ENCODE data around the gene NXN.
"Not testable (repeated sequence)": the region's sequence is repeated elsewhere in the genome, so short reads cannot be mapped to it uniquely, and the experiment has no call there.

NXN gene

DNA sequence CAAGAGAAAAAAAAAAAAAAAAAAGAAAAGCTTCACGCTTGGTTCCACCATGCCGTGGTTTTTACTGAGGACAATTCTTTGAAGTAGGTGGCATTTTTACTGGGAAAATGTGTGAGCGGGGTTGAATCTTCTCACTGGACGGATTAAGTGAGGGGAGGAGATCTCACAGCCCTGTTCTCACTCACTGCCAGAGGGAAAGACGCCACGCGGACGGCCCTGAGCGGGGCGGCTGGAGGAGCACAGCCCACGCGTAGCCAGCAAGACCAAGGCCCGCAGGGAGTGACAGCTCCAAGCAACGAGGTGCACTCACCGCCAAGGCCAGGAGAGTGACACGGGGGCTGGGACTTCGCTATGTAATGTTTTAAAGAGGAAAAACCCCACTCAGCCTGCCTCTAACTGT lies 154.4 kb downstream of the NXN start:
- DNase-seq (ENCODE audit: low read depth, low spot score), result no peak
- no peak overlapping the region for H3K4me3 ChIP-seq (ENCODE audit: low read length)

DNA sequence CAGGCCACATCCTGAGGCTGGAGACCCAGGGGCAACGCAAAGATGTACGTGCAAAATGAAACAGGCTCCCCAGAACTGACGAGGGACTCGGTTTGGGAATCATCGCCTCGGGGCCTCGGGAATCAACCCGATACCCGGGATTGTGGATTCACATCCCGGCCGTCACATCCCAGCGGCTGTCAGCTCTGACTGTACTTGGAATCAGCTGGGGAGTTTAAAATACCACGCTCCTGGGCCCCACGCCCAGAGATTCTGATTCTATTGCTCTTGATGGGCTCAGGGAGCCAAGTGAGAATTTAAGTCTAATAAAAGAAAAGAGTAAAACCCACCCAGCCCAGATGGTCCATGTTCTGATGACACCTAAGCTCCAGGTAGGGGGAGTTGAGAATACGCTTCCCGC lies 155.2 kb downstream of the NXN start:
- DNase-seq (ENCODE audit: low read depth, low spot score), result no peak
- H3K4me3 ChIP-seq (ENCODE audit: low read length), result no peak overlapping the region

- H3K4me3 ChIP-seq (ENCODE audit: low read length), result no peak overlapping the region
- no peak for DNase-seq (ENCODE audit: low read depth, low spot score)
These were observed 156.1 kb downstream of the NXN start for GRCh38 chr17:823501-823902.

GRCh38 chr17:819251-819650 lies 160.3 kb downstream of the NXN start:
- DNase-seq (ENCODE audit: low read depth, low spot score), result no peak

DNA sequence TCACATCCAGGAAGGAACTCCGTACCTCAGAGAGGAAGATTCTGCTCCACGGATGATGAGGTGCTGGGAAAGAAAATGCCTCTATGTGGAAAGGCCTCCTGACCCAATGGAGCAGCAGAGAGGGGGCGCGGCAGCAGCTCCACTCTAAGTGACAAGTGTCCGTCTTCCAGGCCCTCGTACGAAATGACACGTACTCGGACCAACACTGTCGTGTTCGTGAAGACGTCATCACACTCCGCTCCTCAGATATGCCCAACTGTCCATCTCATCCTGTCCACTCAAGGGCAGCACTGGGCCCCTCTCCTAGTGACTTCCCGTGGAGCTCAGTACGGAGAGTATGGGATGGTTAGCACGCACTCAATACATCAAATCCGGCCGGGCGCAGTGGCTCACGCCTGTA lies 165.2 kb downstream of the NXN start:
- DNase-seq (ENCODE audit: low read depth, low spot score), result no peak
- no peak overlapping the region for H3K4me3 ChIP-seq (ENCODE audit: low read length)

More at GRCh38 chr17:819251-819650, 160.3 kb downstream of the NXN start:
- no peak overlapping the region for H3K4me3 ChIP-seq (ENCODE audit: low read length)

DNA sequence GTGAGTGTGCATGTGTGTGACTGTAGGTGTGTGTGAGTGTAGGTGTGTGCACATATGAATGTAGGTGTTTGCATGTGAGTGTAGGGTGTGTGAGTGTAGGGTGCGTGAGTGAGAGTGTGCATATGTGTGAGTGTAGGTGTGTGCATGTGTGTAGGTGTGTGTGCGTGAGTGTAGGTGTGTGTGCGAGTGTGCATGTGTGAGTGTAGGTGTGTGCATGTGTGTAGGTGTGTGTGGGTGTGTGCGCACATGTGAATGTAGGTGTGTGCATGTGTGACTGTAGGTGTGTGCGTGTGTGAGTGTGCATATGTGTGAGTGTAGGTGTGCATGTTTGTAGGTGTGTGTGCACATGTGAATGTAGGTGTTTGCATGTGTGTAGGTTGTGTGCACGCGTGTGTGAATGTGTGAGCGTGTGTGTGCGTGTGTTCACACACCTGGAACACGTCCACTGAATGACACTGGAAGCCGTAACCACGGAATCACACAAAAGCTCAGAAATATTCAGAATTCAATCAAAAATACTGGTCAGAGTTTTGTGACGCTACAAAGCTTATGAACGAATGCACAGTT lies 166.9 kb downstream of the NXN start:
- no peak for DNase-seq (ENCODE audit: low read depth, low spot score)
- no peak overlapping the region for H3K4me3 ChIP-seq (ENCODE audit: low read length)

- H3K4me3 ChIP-seq (ENCODE audit: low read length), result no peak overlapping the region
- DNase-seq (ENCODE audit: low read depth, low spot score), result no peak
These were observed 168.4 kb downstream of the NXN start for GRCh38 chr17:811051-811784.

GRCh38 chr17:807523-808294 lies 171.9 kb downstream of the NXN start:
- DNase-seq (ENCODE audit: low read depth, low spot score), result no peak
- no peak overlapping the region for H3K4me3 ChIP-seq (ENCODE audit: low read length)

DNA sequence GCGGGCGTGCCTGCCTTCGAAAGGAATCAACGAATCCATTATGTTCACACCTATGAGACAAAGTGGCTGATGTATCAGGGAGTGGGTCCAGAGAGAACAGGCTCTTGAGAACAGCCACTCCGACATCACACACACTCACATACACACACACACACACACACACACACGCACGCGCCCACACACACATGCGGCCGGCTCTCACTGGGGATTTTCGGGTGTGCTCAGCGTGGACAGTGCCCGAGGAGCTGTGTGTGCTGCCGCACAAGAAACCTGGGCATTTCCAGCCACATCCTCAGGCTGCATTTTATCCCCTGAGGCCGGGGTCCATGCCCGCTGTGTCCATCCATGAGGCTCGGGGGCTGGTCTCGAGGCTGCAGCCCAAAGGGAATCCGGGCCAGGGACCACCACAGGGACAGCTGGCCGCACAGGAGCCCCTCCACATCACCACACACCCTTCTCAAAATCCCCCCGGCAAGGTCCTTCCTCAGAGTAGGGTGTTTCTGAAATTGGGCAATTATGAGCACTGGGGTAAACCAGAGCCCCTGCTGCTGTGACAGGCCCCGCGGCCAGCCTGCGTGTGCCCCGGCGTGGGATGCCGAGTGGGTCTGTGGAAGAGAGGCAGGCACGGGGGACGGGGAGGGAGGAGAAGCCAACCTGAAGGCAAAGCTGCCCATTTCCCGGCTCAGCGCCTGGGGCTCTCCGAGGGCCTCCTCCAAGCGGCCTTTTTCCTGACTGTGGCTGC lies 172.6 kb downstream of the NXN start:
- DNase-seq (ENCODE audit: low read depth, low spot score), result no peak
- H3K4me3 ChIP-seq (ENCODE audit: low read length), result no peak overlapping the region

DNA sequence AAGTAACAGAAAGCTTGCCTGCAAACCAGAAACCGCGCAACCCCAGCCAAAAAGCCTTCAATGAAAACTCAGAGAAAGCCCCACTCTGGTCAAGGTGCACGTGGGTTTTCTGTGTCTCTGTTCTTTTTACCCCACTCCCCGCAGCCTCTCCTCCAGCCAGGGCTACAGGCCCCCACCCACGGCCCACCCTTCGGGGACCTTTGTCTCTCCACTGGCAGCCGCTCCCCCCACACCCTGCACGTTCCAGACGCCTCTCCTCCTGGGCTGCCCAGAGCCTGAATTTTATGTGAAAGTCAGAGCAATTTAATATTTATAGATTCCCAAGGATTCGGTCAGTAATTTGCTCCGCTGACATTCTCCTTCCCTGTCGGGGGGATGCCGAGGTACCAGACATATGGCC lies 173.2 kb downstream of the NXN start:
- no peak for DNase-seq (ENCODE audit: low read depth, low spot score)
- no peak overlapping the region for H3K4me3 ChIP-seq (ENCODE audit: low read length)

GRCh38 chr17:805886-806285 lies 173.7 kb downstream of the NXN start:
- H3K4me3 ChIP-seq (ENCODE audit: low read length), result not testable (repeated sequence)

GRCh38 chr17:804541-805435 lies 174.8 kb downstream of the NXN start:
- H3K4me3 ChIP-seq (ENCODE audit: low read length), result no peak overlapping the region
- DNase-seq (ENCODE audit: low read depth, low spot score), result no peak

More at GRCh38 chr17:805886-806285, 173.7 kb downstream of the NXN start:
- DNase-seq (ENCODE audit: low read depth, low spot score), result not testable (repeated sequence)

DNA sequence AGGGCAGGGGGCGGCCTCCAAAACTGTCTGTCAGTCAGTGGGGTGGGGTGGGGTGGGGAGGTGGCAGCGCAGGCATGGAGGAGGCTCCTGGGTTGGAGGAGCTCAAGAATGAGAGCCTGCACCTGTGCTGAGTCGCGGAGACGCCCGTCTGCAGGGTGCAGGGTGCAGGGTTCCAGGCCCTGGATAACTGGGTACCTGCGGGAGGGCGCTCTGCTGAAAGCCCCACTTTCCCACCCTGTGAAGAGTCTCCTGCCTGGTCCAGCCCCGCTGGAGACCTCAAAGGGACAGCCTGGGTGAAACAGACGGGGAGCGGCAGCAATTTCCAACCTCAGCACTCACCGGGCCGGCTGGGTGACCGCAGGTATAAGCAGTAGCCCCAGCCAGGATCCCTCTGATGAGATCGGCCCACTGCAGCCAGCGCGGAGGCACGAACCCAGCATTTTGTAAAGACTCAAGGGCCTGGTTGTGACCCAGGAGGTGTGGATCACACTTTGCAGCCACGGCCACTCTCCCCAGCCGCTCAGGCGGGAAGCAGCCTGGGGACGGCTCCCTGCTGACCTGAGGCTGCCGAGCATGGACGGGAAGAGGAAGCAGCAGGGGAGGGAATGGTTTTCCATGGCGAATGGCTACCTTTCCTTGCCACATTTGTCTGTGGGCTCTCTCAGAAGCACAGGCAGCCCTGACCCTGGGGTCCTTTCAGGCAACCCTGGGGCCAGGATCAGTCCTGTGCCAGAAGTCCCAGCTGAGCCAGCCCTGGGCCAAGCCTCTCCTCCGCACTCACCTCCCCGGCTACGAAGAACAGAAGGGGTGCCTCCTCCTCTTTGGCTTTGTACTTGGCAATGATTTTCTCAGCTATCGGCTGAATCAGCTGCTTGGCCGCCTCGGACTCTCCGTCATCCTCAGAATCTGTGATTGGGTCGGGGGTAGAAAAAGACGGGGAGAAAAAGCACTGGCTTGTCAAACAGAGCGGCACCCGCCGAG lies 176.4 kb downstream of the NXN start:
- H3K4me3 ChIP-seq (ENCODE audit: low read length), result no peak overlapping the region
- no peak for DNase-seq (ENCODE audit: low read depth, low spot score)

DNA sequence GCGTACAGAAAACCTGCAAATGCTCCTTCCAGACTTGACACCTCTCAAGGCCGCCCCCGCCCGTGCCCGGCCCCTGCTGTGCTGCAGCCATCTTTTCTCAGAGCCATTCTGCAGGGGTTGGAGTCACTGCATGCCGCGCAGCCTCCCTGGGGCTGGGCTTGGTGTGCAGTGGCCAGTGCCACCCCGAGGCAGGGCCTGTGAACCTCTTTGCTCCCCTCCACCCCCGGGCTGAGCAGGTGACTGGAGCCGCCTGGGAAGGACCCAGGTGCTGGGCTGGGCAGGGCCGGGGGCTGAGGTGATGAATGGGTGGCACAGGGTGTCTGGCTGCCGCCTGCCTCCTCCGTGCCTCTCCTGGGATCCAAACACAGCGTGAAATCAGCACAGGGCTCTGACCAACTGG lies 177.1 kb downstream of the NXN start:
- H3K4me3 ChIP-seq (ENCODE audit: low read length), result no peak overlapping the region
- no peak for DNase-seq (ENCODE audit: low read depth, low spot score)

GRCh38 chr17:801660-802059 lies 177.9 kb downstream of the NXN start:
- no peak for DNase-seq (ENCODE audit: low read depth, low spot score)
- H3K4me3 ChIP-seq (ENCODE audit: low read length), result no peak overlapping the region

- DNase-seq (ENCODE audit: low read depth, low spot score), result no peak
- no peak overlapping the region for H3K4me3 ChIP-seq (ENCODE audit: low read length)
These were observed 178.9 kb downstream of the NXN start for GRCh38 chr17:800446-801242.

DNA sequence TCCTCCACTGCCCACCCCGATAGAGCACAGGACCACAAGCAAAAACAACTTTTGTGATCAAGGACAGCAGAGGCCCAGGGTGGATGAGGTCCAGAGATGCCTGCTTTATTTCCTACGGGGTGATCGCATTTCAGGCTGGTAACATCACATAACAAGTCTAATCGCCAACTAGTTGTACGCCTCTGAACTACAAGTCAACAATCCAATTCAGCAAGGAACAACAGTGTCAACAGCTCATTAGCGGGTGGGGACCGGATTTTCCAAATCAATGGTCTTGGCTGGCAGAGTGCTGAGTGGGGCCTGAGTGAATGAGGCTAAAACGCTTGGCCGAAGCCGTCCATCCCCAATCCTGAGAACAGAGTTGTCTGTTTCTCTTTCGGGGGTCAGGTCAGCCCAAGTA lies 180.3 kb downstream of the NXN start:
- no peak for DNase-seq (ENCODE audit: low read depth, low spot score)
- no peak overlapping the region for H3K4me3 ChIP-seq (ENCODE audit: low read length)
